Karpas-422 (cell line): Measurements from ENCODE around the gene VSNL1. TPM values are rescaled to one million over a fixed set of nuclear protein-coding genes. Genes with fewer than 3 reads are reported as not detected.

ENCODE experiments used
- DNase-seq: peaks from one replicate; pipeline ENCODE4 v3.0.0-alpha.2; 2015
- H2AFZ ChIP-seq: fragments of 200-600 bp; sonication (generic); 2 replicates; pipeline ENCODE4 v1.6.1; 2014; ENCODE audit warnings: antibody characterized with exemption, low read length, mixed read lengths
- H3K27ac ChIP-seq: fragments of 200-600 bp; sonication (generic); 2 replicates; pipeline ENCODE4 v1.5.1; 2014; ENCODE audit warnings: mild to moderate bottlenecking, low read length, moderate library complexity
- H3K27me3 ChIP-seq: fragments of 200-600 bp; sonication (generic); 2 replicates; pipeline ENCODE4 v1.6.1; 2014; ENCODE audit warnings: low read length, mixed read lengths
- H3K36me3 ChIP-seq: fragments of 200-600 bp; sonication (generic); 2 replicates; pipeline ENCODE4 v1.6.1; 2014; ENCODE audit warnings: low read length, mixed read lengths; ENCODE audit not compliant: insufficient read depth
- H3K4me1 ChIP-seq: fragments of 200-600 bp; sonication (generic); 2 replicates; pipeline ENCODE4 v1.6.1; 2014; ENCODE audit warnings: mild to moderate bottlenecking, low read length, mixed read lengths
- H3K4me2 ChIP-seq: fragments of 200-600 bp; sonication (generic); 2 replicates; pipeline ENCODE4 v1.6.1; 2014; ENCODE audit warnings: low read length, low read depth, mild to moderate bottlenecking; ENCODE audit not compliant: poor library complexity, severe bottlenecking
- H3K4me3 ChIP-seq: fragments of 200-600 bp; sonication (generic); 2 replicates; pipeline ENCODE4 v1.5.1; 2014; ENCODE audit warnings: mild to moderate bottlenecking, antibody characterized with exemption, low read length, mixed read lengths
- H3K79me2 ChIP-seq: fragments of 200-600 bp; sonication (generic); 2 replicates; pipeline ENCODE4 v1.6.1; 2014; ENCODE audit warnings: mild to moderate bottlenecking, low read length, mixed read lengths
- H3K9ac ChIP-seq: fragments of 200-600 bp; sonication (generic); 2 replicates; pipeline ENCODE4 v1.6.0; 2014; ENCODE audit warnings: low read length
- H3K9me2 ChIP-seq: fragments of 200-600 bp; sonication (generic), shearing (Covaris generic); replicated peaks from 2 replicates; pipeline ENCODE4 v1.6.0; 2014; ENCODE audit warnings: mild to moderate bottlenecking, low read length, moderate library complexity; ENCODE audit not compliant: insufficient read depth
- H3K9me3 ChIP-seq: fragments of 300-700, 200-600 bp; sonication (generic); 2 replicates; pipeline ENCODE4 v1.6.1; 2014; ENCODE audit warnings: low read length, mixed read lengths
- H4K20me1 ChIP-seq: fragments of 200-600 bp; sonication (generic); 2 replicates; pipeline ENCODE4 v1.6.1; 2014; ENCODE audit warnings: mild to moderate bottlenecking, antibody characterized with exemption, low read length, low read depth; ENCODE audit not compliant: insufficient read depth
- total RNA-seq: library from RNA; depleted of rRNA; stranded (reverse); fragments of >200 nt; shearing (Covaris generic); gene quantifications from 2 replicates; pipeline ENCODE4 v1.2.3, GENCODE V29; 2014; ENCODE audit warnings: low replicate concordance

Gene VSNL1
- total RNA-seq, 1 experiment from 2014 or later: not detected

DNA sequence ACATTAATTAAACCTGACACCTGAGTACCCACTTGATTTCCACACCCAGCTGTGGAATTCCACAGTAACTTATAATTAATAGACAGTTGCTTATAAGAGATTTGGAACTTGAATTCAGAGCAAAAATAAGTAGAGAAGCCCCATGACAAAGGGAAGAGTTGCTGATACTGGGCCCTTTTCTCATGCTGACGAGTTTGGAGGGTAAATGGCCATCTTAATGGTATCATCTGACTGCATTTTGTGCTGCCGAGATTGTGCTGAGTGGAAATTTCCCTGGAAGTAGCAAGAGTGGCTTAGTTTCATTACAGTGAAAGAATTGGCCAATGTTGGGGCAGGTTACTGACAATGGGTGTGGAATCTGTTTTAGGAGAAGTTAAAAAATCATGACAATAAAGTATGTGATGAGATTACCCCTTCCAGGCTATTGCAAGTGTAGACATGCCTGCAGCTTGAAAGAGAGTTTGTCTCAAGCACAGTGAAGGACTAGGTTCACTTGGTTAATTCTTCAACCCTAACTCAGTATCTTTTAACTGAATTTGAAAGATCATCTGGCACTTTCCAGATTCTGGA, 49.9 kb downstream of the VSNL1 start:
- no peaks in the 10 kb centered on the region for H3K4me1 ChIP-seq
- H3K4me3 ChIP-seq: no peak overlapping the region
- no peaks in the 10 kb centered on the region for H3K9me2 ChIP-seq
- no peak overlapping the region for H3K4me2 ChIP-seq
- H2AFZ ChIP-seq: no peak overlapping the region
- no peaks in the 10 kb centered on the region for H3K79me2 ChIP-seq
- H3K9me3 ChIP-seq: no peaks in the 10 kb centered on the region
- no peak for DNase-seq
- H3K27me3 ChIP-seq: no peaks in the 10 kb centered on the region
- no peaks in the 10 kb centered on the region for H3K36me3 ChIP-seq
- H3K9ac ChIP-seq: no peak overlapping the region
- H3K27ac ChIP-seq: no peak overlapping the region
- H4K20me1 ChIP-seq: no peaks in the 10 kb centered on the region

DNA sequence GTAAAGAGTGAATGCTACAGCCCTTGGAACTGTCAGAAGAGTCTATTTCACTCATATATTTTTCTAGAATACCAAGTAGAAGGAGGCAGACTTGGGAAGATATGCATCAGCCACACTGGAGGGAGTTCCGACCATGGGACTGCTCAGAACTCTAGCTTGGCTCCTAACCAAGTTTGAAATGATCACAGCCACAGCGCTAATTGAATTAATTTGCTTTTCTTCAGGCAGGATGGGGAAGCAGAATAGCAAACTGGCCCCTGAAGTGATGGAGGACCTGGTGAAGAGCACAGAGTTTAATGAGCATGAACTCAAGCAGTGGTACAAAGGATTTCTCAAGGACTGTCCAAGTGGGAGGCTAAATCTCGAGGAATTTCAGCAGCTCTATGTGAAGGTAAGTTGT, 51.4 kb downstream of the VSNL1 start:
- no peak overlapping the region for H3K9ac ChIP-seq
- no peaks in the 10 kb centered on the region for H3K27me3 ChIP-seq
- H2AFZ ChIP-seq: no peak overlapping the region
- H4K20me1 ChIP-seq: no peaks in the 10 kb centered on the region
- H3K36me3 ChIP-seq: no peaks in the 10 kb centered on the region
- no peak for DNase-seq
- no peak overlapping the region for H3K4me2 ChIP-seq
- no peaks in the 10 kb centered on the region for H3K79me2 ChIP-seq
- H3K4me1 ChIP-seq: no peaks in the 10 kb centered on the region
- H3K9me2 ChIP-seq: no peaks in the 10 kb centered on the region
- no peak overlapping the region for H3K27ac ChIP-seq
- H3K9me3 ChIP-seq: no peaks in the 10 kb centered on the region
- no peak overlapping the region for H3K4me3 ChIP-seq

DNA sequence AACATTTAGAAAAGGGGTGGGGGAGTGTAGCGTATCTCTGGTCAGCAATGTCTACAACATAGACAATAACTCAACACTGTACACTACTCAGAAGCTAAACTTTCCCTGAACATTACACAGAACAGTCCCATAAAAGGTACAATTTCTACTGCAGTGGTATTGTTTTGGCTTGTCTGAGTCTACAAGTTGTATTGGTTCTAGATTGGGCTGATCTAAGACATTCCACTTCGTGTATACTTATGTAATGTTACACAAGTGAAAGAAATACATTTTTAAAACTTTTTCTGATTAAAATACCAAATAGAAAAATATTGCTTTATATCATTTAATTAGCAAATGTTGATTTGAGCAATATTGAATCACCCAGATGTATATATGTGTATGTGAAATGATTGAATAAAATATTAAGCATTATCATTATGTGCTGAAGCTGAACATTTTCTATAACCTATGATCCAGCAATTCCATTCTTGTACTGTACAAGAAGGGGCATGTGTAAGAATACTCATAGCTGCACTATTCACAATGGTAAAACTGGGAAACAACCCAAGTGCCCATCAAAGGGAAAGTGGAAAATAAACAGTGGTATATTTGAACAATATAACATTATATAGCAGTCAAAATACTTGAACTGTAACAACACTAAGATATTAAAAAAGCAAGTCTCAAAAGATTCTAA, 52.4 kb downstream of the VSNL1 start:
- Histone ChIP-seq H3K79me2 (no peaks in the 10 kb centered on the region), H3K4me3 (no peak overlapping the region), H4K20me1 (no peaks in the 10 kb centered on the region), H3K4me1 (no peaks in the 10 kb centered on the region), H3K9me3 (no peaks in the 10 kb centered on the region), H2AFZ (no peak overlapping the region), H3K27me3 (no peaks in the 10 kb centered on the region), H3K9ac (no peak overlapping the region), H3K27ac (no peak overlapping the region), H3K36me3 (no peaks in the 10 kb centered on the region), H3K9me2 (no peaks in the 10 kb centered on the region), H3K4me2 (no peak overlapping the region)
- DNase-seq: no peak

DNA sequence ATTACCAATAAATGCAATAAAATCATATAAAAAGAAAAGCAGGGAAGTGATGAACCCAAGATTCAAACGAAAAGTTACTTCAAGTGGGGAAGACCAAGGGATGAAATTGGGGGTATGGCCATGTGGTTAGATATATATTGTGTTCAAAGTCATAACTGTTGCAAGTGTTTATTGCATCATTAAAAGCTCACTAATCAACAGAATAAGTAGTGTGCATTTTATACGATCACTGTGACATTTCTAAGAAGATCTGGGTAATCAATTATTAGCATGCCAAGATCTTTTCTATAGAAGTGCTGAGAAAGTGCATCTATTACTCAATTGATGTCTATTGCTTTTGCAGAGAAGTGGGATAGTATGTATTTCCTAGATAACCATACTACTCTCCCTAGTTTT, 52.9 kb downstream of the VSNL1 start:
- Histone ChIP-seq H3K36me3 (no peaks in the 10 kb centered on the region), H3K4me2 (no peak overlapping the region), H3K9me2 (no peaks in the 10 kb centered on the region), H3K27ac (no peak overlapping the region), H2AFZ (no peak overlapping the region), H3K9me3 (no peaks in the 10 kb centered on the region), H3K79me2 (no peaks in the 10 kb centered on the region), H3K4me3 (no peak overlapping the region), H4K20me1 (no peaks in the 10 kb centered on the region), H3K27me3 (no peaks in the 10 kb centered on the region), H3K4me1 (no peaks in the 10 kb centered on the region), H3K9ac (no peak overlapping the region)
- no peak for DNase-seq

DNA sequence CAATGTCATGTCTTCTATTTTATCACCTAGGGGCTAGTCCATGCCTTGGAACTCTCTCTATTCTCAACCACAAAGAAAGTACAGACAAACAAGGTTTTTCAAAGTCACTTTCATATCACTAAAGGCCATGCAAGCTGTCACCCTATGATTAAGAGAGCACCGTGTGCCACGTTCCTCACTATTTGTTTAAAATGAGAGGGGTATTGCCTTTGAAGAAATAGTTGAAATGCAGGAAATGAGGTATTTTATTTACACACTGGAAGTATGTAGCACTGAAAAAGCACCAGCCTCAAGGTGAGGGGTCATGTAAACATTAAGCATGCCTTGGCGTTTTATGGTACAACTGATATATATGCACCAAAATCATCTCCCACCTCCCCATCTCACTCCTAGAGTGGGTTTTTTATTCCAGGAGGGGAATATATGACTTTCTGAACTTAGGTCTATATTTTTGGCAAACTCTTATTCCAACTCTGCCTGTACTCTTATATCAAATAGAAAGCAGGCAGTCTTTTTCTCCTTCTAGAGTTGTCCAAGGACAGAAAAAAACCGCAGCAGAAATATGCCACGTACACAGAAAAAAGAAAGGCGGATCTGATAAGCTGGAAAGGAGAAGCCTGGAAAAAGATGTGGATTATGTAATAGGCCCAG, 53.5 kb downstream of the VSNL1 start:
- DNase-seq: no peak
- Histone ChIP-seq H3K4me1 (no peaks in the 10 kb centered on the region), H3K4me2 (no peak overlapping the region), H4K20me1 (no peaks in the 10 kb centered on the region), H3K4me3 (no peak overlapping the region), H3K9ac (no peak overlapping the region), H3K9me3 (no peaks in the 10 kb centered on the region), H3K27ac (no peak overlapping the region), H2AFZ (no peak overlapping the region), H3K27me3 (no peaks in the 10 kb centered on the region), H3K9me2 (no peaks in the 10 kb centered on the region), H3K79me2 (no peaks in the 10 kb centered on the region), H3K36me3 (no peaks in the 10 kb centered on the region)

DNA sequence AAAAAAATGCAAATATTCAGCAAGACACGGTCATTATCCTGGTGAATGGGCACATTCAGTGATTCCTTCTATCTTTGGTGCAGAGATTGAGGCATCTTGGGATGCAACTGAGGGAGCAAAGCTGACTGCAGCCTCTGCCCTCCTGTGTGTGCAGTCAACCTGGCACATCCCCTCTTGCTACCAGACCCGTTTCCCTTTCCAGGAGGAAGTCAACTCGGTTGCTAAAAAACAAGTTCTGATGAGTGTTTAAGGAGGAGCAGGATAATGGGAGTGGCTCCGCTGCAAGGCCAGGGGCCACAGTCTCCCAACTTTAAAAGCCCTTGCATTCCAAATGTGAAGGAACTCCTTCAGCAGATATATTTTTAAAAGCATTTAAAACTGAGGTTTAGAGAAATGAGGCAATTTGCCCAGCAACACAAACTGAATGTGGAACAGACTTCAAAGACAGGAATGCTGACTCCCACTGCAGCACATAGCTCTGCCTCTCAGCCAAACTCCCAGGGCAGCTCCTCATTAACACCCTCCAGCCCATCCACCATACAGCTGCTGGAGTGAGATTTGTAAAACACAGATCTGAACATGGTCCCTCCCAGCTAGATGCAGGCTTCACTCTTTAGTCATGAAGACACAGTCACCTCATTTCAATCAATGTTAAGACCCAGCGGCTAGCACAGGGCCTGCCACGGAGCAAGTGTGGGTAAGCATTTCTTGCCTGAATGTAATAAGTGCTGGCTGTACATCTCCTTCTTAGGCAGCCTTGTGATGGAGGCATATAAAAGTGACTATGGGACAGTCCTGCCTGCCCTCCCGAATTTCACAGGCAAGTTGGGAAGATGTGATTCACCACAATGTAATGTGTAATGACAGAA, 54.3 kb downstream of the VSNL1 start:
- H3K79me2 ChIP-seq: no peaks in the 10 kb centered on the region
- no peaks in the 10 kb centered on the region for H4K20me1 ChIP-seq
- H3K9me3 ChIP-seq: no peaks in the 10 kb centered on the region
- H3K27me3 ChIP-seq: no peaks in the 10 kb centered on the region
- H3K27ac ChIP-seq: no peak overlapping the region
- H2AFZ ChIP-seq: no peak overlapping the region
- no peak for DNase-seq
- no peak overlapping the region for H3K4me2 ChIP-seq
- no peaks in the 10 kb centered on the region for H3K36me3 ChIP-seq
- no peak overlapping the region for H3K9ac ChIP-seq
- no peaks in the 10 kb centered on the region for H3K4me1 ChIP-seq
- H3K4me3 ChIP-seq: no peak overlapping the region
- H3K9me2 ChIP-seq: no peaks in the 10 kb centered on the region

DNA sequence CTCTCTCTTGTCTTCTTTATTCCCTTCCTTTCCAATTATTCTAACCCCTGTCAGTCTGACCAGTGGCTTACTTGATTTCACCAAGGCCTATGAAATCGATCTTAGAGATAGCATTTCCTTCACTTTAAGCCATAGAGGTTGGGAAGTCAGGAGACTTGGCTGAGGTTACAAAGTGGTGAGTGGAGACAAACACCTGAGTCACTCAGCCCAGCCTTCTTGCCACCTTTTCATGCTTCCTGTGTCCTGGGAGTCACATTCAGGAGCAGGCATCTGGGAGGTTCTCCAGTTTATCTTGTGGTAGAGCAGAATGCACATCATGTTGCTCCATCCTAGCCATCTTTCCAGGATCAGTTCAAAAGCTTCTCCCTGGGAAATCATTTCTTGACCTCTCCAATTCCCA, 59.1 kb downstream of the VSNL1 start:
- no peak overlapping the region for H3K27ac ChIP-seq
- H3K9me2 ChIP-seq: no peaks in the 10 kb centered on the region
- H3K79me2 ChIP-seq: no peaks in the 10 kb centered on the region
- no peaks in the 10 kb centered on the region for H3K36me3 ChIP-seq
- no peaks in the 10 kb centered on the region for H4K20me1 ChIP-seq
- H3K9me3 ChIP-seq: no peaks in the 10 kb centered on the region
- H3K4me2 ChIP-seq: no peak overlapping the region
- no peaks in the 10 kb centered on the region; the same call in 1 of the 2 replicates for H3K4me1 ChIP-seq
- no peak overlapping the region for H3K4me3 ChIP-seq
- H2AFZ ChIP-seq: no peak overlapping the region
- H3K27me3 ChIP-seq: no peaks in the 10 kb centered on the region
- no peak overlapping the region for H3K9ac ChIP-seq
- DNase-seq: no peak
